ENCODE data around the gene SLC6A7. TPM values are rescaled to one million over a fixed set of nuclear protein-coding genes. Genes with fewer than 3 reads are reported as not detected.

SLC6A7 gene
- total and polyA plus RNA-seq, 7 donors, result 0.46 to 10.8 (median 0.60) TPM; not detected in 4

DNA sequence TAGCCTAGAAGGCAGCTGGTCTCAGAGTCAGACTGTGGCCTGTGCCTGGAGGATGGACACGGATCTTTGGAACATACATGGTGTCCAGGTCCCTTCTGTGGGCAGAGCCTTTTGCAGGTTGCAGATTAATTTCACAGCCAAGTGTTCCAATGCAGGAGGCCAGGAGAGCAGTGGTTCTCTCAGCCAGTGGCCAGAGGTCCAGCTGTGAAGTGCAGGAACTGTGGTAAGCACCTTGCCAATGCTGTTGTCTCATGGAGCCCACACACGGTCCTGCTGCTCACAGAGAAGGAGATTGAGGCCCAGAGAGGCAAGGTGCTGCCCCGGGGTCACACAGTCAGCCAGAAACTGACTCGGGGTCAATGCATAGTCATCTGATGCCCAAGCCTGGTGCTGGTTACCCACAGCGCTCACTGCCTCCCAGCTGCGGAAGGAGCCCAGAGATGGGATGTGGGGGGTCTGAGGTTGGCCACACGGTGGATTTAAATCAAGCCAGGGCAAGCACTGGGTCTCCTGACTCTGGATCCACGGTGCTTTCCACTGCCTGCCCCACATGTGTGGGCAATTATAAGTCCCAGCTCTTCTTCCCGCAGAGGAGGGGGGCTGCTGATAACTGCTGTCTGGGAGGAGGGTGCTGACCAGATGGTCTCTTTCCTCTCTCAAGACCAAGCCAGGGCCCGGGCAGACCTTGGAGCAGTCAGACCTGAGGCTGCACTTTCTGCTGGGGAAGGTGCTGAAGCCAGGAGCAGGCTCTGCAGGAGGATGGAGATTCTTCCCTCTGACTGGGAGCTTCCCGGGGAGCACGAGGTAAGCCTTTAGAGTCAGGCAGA is 37.0 kb upstream of the SLC6A7 start:
- intact Hi-C loops (cut with DNase I), result no loop called here
- Histone ChIP-seq H3K4me1 (peaks cover 0 to 48% (median 34%) of the 10 kb centered on the region in 4 donors), H3K9me3 (no peaks in the 10 kb centered on the region), H3K27ac (peak overlapping the region; percentile 84 to 92 (median 87)), H3K36me3 (peaks cover 0 to 15% (median 0%) of the 10 kb centered on the region in 4 donors), H3K27me3 (no peaks in the 10 kb centered on the region), H3K4me3 (peak overlapping the region in 3 of 4 donors; percentile 54 to 61 (median 57))
- 75% methylated on average over 12 of the region's 12 CpGs for WGBS, 2 donors
- TF ChIP-seq, protein P1, sequence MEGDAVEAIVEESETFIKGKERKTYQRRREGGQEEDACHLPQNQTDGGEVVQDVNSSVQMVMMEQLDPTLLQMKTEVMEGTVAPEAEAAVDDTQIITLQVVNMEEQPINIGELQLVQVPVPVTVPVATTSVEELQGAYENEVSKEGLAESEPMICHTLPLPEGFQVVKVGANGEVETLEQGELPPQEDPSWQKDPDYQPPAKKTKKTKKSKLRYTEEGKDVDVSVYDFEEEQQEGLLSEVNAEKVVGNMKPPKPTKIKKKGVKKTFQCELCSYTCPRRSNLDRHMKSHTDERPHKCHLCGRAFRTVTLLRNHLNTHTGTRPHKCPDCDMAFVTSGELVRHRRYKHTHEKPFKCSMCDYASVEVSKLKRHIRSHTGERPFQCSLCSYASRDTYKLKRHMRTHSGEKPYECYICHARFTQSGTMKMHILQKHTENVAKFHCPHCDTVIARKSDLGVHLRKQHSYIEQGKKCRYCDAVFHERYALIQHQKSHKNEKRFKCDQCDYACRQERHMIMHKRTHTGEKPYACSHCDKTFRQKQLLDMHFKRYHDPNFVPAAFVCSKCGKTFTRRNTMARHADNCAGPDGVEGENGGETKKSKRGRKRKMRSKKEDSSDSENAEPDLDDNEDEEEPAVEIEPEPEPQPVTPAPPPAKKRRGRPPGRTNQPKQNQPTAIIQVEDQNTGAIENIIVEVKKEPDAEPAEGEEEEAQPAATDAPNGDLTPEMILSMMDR (IDR thresholded peaks at IDR 0.05), result no peak
- TF ChIP-seq EP300 (IDR thresholded peaks at IDR 0.05), result no peak
- TF ChIP-seq POLR2A (IDR thresholded peaks at IDR 0.05), result no peak
- no peak for TF ChIP-seq POLR2AphosphoS5 (IDR thresholded peaks at IDR 0.05)
- DNase-seq, result no peak

DNA sequence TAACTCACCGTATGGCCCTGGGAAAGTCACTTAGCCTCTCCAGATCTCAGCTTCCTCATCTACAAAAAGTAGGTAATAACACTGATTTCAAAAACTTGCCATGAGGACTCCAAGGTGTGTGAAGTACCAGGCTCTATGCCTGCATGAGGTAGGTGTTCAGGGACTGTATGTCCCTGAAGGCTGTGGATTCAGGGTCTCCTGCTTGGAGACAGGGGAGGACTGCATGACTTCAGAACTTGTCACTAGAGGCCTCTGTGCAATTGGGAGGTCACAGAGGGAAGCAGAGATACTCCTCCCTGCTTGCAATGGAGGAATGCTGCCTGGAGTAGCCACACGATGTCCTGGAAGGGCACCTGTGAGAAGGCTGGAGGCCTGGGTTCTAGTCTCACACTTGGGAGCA is 36.4 kb upstream of the SLC6A7 start:
- Histone ChIP-seq H3K27ac (peak overlapping the region; percentile 84 to 92 (median 87)), H3K36me3 (peaks cover 0 to 14% (median 0%) of the 10 kb centered on the region in 4 donors), H3K27me3 (no peaks in the 10 kb centered on the region), H3K9me3 (no peaks in the 10 kb centered on the region), H3K4me1 (peaks cover 0 to 53% (median 31%) of the 10 kb centered on the region in 4 donors), H3K4me3 (peak overlapping the region; percentile 54 to 61 (median 57))
- intact Hi-C loops (cut with DNase I), result no loop called here
- TF ChIP-seq, protein P1 (IDR thresholded peaks at IDR 0.05), result no peak
- no peak for TF ChIP-seq POLR2AphosphoS5 (IDR thresholded peaks at IDR 0.05)
- TF ChIP-seq POLR2A (IDR thresholded peaks at IDR 0.05), result no peak
- TF ChIP-seq EP300 (IDR thresholded peaks at IDR 0.05), result no peak
- WGBS, 2 donors, result 74 to 80% methylated on average over 2 of the region's 2 CpGs
- no peak for DNase-seq

DNA sequence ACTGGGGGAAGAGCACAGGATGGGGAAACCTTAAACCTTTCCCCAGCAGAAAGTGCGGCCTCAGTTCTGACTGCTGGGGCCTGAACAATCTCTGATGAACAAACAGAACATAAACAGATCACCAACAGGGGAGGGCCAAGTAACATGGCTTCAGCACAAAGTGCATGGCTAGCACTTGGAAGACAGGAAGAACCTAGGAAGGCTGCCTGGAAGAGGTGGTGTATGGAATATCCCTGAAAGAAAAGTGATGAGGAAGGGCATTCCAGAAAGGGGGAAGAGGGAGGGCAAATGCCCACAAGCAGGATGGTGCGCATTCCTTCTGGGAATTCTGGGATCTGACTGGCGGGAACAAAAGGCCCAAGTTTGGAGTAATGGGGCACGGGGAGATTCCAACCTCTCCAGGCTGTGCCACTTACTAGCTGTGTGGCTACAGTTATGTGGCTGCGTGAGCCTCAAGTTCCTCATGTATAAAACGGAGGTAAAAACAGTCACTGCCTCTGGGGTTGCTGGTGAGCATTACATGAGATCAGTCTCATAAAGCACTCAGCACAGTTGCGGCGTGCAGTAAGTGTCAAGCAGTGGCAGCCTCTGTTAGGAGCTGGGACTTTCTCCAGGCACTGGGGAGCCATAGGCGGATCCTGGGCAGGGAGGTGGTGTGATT is 35.8 kb upstream of the SLC6A7 start:
- WGBS, 2 donors, result 70 to 78% methylated on average over 9 of the region's 9 CpGs
- Histone ChIP-seq H3K27ac (peak overlapping the region; percentile 84 to 92 (median 87)), H3K4me1 (peaks cover 0 to 53% (median 28%) of the 10 kb centered on the region in 4 donors), H3K27me3 (no peaks in the 10 kb centered on the region), H3K36me3 (peaks cover 0 to 8% (median 0%) of the 10 kb centered on the region in 4 donors), H3K9me3 (no peaks in the 10 kb centered on the region), H3K4me3 (peak overlapping the region; percentile 54 to 61 (median 57))
- no peak for DNase-seq
- intact Hi-C loops (cut with DNase I), result no loop called here
- TF ChIP-seq, protein P1 (IDR thresholded peaks at IDR 0.05), result peak in 1 of 4 experiments; percentile 9
- TF ChIP-seq POLR2AphosphoS5 (IDR thresholded peaks at IDR 0.05) (peak in 3 of 4 donors; percentile 67 to 78 (median 70)), EP300 (IDR thresholded peaks at IDR 0.05) (no peak), POLR2A (IDR thresholded peaks at IDR 0.05) (no peak)

DNA sequence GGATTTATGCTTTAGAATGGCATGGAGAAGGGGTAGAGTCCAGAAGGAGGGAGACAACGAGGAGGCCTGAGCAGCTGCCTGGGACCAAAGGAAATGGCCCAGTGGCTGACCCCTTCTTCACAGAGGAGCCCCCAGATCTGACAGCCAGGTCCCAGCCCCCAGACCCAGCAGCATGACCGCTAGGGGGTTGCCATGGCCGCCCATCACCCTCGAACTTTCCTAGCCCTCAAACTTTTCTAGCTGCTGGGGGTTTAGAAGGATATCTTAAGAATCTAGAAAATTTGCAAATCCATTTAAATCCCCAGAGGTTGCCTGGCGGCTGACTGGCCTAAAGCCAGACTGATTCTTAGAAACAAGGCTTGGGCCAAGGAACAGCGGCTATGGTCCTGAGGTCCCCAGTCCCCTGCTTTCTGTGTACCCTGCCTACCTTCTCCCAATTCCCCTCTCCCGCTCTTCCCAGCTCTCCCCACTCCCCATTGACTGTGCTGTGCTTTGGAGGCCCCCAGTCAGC is 35.2 kb upstream of the SLC6A7 start:
- WGBS, 2 donors, result 72 to 78% methylated on average over 7 of the region's 7 CpGs
- Histone ChIP-seq H3K9me3 (no peaks in the 10 kb centered on the region), H3K27me3 (no peaks in the 10 kb centered on the region), H3K4me3 (peak overlapping the region; percentile 54 to 61 (median 57)), H3K36me3 (peaks cover 0 to 7% (median 0%) of the 10 kb centered on the region in 4 donors), H3K27ac (peak overlapping the region; percentile 84 to 92 (median 87)), H3K4me1 (peaks cover 0 to 54% (median 29%) of the 10 kb centered on the region in 4 donors)
- TF ChIP-seq EP300 (IDR thresholded peaks at IDR 0.05) (no peak), POLR2AphosphoS5 (IDR thresholded peaks at IDR 0.05) (no peak)
- TF ChIP-seq, protein P1 (IDR thresholded peaks at IDR 0.05), result no peak
- no peak for DNase-seq
- intact Hi-C loops (cut with DNase I), result loop anchor here (5.0 kb wide), 1 partner anchor 283 kb away; no protein-coding TSS in a partner anchor

Measured in sigmoid colon (tissue), 7 donors.